Measurements from ENCODE around the gene SLC10A7.

- TF ChIP-seq POLR2A (IDR thresholded peaks at IDR 0.05) (no peak), CTCF (IDR thresholded peaks at IDR 0.05) (peak in 1 of 6 experiments; percentile 18)
Observed at GRCh38 chr4:146275370-146275769, 246.4 kb downstream of the SLC10A7 start.
